GM10266 (cell line): ENCODE measurements around the gene DNAH1.

Experiments
- DNase-seq: peaks from one replicate; pipeline ENCODE4 v3.0.0; 2012; ENCODE audit errors: extremely low spot score
- CTCF ChIP-seq: IDR thresholded peaks from 2 replicates; pipeline ENCODE4 v1.5.1; 2012; ENCODE audit warnings: mild to moderate bottlenecking, low read depth; ENCODE audit not compliant: control insufficient read depth, insufficient read depth; ENCODE audit errors: missing control alignments

The DNAH1 gene

DNA sequence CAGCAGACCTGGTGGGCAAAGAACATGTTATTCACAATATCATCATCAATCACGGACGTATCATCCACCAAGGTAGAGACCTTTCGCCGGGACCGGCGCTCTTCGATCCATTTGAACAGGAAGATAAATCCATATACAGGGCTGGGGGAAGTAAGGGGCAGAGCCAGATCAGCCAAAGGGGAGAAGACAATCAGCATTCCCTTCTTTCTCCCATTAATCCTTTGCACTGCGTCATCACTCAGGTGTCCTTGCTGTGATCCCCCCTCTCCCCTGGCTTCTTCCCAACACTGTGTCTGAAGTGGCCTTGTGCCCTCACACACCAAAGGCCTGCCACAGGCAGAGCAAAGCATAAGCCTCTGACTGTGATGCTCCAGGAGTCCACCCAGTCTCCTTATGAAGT is 92.3 kb downstream of the DNAH1 start:
- no peak for DNase-seq
- no peak for TF ChIP-seq CTCF

- no peak for DNase-seq
- TF ChIP-seq CTCF = no peak
Measured at GRCh38 chr3:52415800-52416199, 99.7 kb downstream of the DNAH1 start.

- no peak for DNase-seq
- TF ChIP-seq CTCF = no peak
Measured at GRCh38 chr3:52420388-52420787, 104.3 kb downstream of the DNAH1 start.

DNA sequence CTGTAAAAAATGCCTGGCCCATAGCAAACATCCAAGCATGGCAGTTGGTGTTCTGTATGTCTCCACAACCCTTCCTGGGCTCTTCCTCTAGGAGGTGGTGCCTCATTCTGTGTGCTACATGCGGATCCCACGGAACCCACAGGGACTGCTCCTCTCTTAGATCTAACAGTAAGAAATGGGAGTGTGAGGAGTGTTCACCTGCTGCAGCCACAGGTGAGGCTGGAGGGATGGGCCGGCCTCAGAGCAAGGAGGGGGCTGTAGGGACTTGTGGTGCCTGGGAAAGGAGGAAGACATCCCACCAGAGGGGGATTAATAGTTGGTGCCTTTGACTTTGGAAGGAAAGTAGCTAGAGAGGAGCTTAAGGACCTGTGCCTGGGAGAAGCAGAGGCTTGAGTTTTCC is 106.5 kb downstream of the DNAH1 start:
- no peak for TF ChIP-seq CTCF
- DNase-seq = no peak

DNA sequence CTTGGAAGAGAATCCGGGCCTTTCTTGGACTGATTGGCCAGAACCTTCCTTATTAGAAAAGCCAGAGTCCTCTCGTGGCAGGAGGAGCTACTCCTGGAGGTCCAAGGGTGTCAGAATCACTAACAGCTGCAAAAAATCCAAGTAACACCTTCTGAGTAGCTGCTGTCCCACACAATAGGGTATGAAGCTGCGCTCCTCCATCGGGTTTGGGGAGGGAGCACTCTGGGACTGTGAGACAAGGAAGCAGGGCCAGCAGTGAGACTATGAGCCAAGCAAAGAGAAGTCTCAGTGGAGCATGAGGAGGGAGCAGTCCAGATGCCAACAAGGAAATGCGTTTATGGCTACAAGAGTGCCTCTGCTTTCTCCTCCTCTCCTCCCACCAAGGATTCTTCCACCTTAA is 107.1 kb downstream of the DNAH1 start:
- TF ChIP-seq CTCF = no peak
- DNase-seq = no peak

DNA sequence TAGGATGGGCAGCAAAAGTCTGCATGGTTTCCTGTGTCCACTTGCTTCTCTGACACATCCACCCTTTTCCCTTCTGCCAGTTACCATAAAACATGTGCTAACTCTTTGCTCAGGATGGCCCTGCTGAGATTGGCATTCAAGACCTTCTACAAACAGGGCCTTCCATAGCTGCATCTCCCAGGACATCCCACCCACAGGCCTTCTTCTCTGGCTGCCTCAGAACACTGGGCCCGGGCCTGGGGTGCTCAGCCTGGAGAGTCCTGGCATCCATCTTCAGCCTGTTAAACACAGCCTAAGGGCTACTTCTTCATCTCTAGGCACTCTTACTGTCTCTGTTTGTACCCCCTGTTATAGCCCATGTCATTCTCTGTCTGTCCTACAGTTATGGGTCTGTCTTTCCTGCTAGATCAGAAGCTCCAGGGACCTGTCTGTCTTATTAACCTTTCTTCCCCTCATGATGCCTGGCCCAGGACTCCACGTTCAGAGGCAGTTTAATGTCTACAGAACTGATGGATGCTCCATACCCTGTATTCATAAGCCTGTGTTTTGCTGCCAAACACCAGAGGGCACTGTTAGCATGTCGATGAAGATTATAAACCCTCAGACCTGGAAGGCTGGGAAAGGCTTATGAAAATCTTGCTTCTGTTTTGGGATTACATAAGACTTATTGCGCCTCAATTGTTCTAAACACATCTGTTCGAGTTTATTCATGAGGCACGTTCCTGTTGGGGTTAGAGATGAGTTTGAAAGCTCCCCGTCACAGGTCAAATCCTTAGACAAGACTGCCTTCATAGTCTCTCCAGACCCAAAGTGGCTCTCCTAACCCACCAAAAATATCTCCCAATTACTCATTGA is 112.3 kb downstream of the DNAH1 start:
- peak; percentile 78 for TF ChIP-seq CTCF

GRCh38 chr3:52429031-52429430 is 112.9 kb downstream of the DNAH1 start:
- no peak for TF ChIP-seq CTCF
- DNase-seq = no peak

More for the DNA sequence above, 112.3 kb downstream of the DNAH1 start:
- peak; percentile 49 for DNase-seq
